ENCODE data around the gene NR1D1. TPM values are rescaled to one million over a fixed set of nuclear protein-coding genes. Genes with fewer than 3 reads are reported as not detected.

Gene NR1D1
- total and polyA plus RNA-seq, 2 of the 8 experiments (the other 6 are each of a cell fraction or from before 2014, with no cell fraction given): 1.5 to 4.6 TPM

- Histone ChIP-seq H2AK5ac (ENCODE audit: low read depth, low read length) (no peak overlapping the region), H3K4ac (replicated peaks; ENCODE audit: insufficient read length, low read depth, low read length) (no peak overlapping the region), H3K23ac (ENCODE audit: insufficient read length) (no peak overlapping the region), H2BK15ac (ENCODE audit: low read length) (no peak overlapping the region), H3K27me3 (replicated peaks in 1 of 4; ENCODE audit: control insufficient read depth in 3 of 4, extremely low read depth in 1 of 4, insufficient read depth in 3 of 4, low read length in 3 of 4) (no peaks in the 10 kb centered on the region), H4K91ac (replicated peaks; ENCODE audit: insufficient read length, low read length) (no peak overlapping the region), H3K14ac (ENCODE audit: insufficient read length) (no peak overlapping the region), H2AFZ (ENCODE audit: low read length) (no peak overlapping the region), H4K5ac (ENCODE audit: insufficient read length, low read depth, low read length) (no peak overlapping the region), H3K36me3 (ENCODE audit: control insufficient read depth in 2 of 4, insufficient read depth in 4 of 4, low read length in 3 of 4) (peaks cover 24 to 58% (median 46%) of the 10 kb centered on the region in 4 experiments), H3K18ac (ENCODE audit: extremely low read depth, low read length) (no peak overlapping the region), H3K9me3 (ENCODE audit: insufficient read depth in 2 of 2, low read depth in 1 of 2, low read length in 1 of 2) (no peaks in the 10 kb centered on the region), H2BK12ac (ENCODE audit: low read depth, low read length) (no peak overlapping the region), H3K23me2 (ENCODE audit: low read depth, low read length) (peaks cover 5% of the 10 kb centered on the region), H3K4me2 (ENCODE audit: insufficient read depth in 1 of 2, low read depth in 2 of 2, low read length in 2 of 2) (no peak overlapping the region), H3K4me1 (replicated peaks in 1 of 4; ENCODE audit: control insufficient read depth in 3 of 4, insufficient read depth in 4 of 4, low read length in 3 of 4) (no peaks in the 10 kb centered on the region), H4K8ac (ENCODE audit: extremely low read depth, insufficient read depth, low read length) (no peak overlapping the region), H3K56ac (replicated peaks; ENCODE audit: insufficient read length, low read depth, low read length) (no peak overlapping the region), H2BK120ac (replicated peaks; ENCODE audit: low read depth, low read length) (no peak overlapping the region), H4K20me1 (replicated peaks in 1 of 2; ENCODE audit: control insufficient read depth in 1 of 2, insufficient read depth in 2 of 2, low read length in 2 of 2) (no peaks in the 10 kb centered on the region), H2BK20ac (ENCODE audit: low read length) (no peak overlapping the region), H3K4me3 (ENCODE audit: extremely low read depth in 1 of 4, insufficient read depth in 2 of 4, low read depth in 3 of 4, low read length in 4 of 4) (no peak overlapping the region), H3K79me1 (ENCODE audit: low read depth, low read length) (0 out of 2 replicates have a peak, but pooled peaks cover 2% of the 10 kb centered on the region), H2BK5ac (ENCODE audit: low read depth, low read length) (no peak overlapping the region), H3K27ac (ENCODE audit: low read depth, low read length) (no peak overlapping the region), H3K79me2 (ENCODE audit: control insufficient read depth in 1 of 2, insufficient read depth in 2 of 2, low read length in 2 of 2) (peaks cover 0 to 8% of the 10 kb centered on the region in 2 experiments; a peak in 2 of 4 replicates), H3K9ac (replicated peaks in 1 of 4; ENCODE audit: extremely low read depth in 1 of 4, low read depth in 3 of 4, low read length in 3 of 4) (no peak overlapping the region)
- DNase-seq (ENCODE audit: low read depth in 1 of 2, low spot score in 2 of 2): no peak
- TF ChIP-seq ATF3 (IDR thresholded peaks at IDR 0.05; ENCODE audit: insufficient read depth, low read depth, low read length) (no peak), RAD21 (IDR thresholded peaks at IDR 0.05 in 1 of 2, conservative IDR thresholded peaks at IDR 0.05 in 1 of 2; ENCODE audit: low read depth in 2 of 2, low read length in 2 of 2) (no peak), CEBPB (IDR thresholded peaks at IDR 0.05; ENCODE audit: low read depth, low read length) (no peak), KDM4A (IDR thresholded peaks at IDR 0.05; ENCODE audit: low read depth, low read length, severe bottlenecking) (no peak), CHD2 (IDR thresholded peaks at IDR 0.05; ENCODE audit: low read length) (no peak), FOSL1 (IDR thresholded peaks at IDR 0.05; ENCODE audit: insufficient read depth, low read depth, low read length) (no peak), SIRT6 (IDR thresholded peaks at IDR 0.05; ENCODE audit: low read length) (no peak), ASH2L (IDR thresholded peaks at IDR 0.05; ENCODE audit: low read length) (no peak)
- FAIRE-seq: no peak
- ChIA-PET CTCF (ENCODE audit: partially characterized antibody) (interaction anchor here (1.3 to 14.0 kb wide), 4 partner anchors 12 to 50 kb away, joined by 3 to 135 read pairs (median 8); no protein-coding TSS in a partner anchor), POLR2A (ENCODE audit: partially characterized antibody) (interaction anchor here (1.0 to 5.9 kb wide), 3 partner anchors 16 to 58 kb away, joined by 4 to 90 read pairs (median 4); no protein-coding TSS in a partner anchor)
- WGBS, 2 experiments (ENCODE audit: extremely low coverage in 1 of 2, insufficient coverage in 1 of 2, insufficient read length in 1 of 2, insufficient replicate concordance in 2 of 2, low coverage in 1 of 2, low lambda C conversion rate in 2 of 2, missing lambda C conversion rate in 1 of 2): 93% methylated on average over 3 of the region's 3 CpGs; no CpG with 5 or more reads in 1 of the 2 experiments
These were observed 35.4 kb upstream of the NR1D1 start for GRCh38 chr17:40135817-40136216.

Measured in H1 (cell line).